ENCODE results near the gene KCTD2. TPM values are rescaled to one million over a fixed set of nuclear protein-coding genes. Genes with fewer than 3 reads are reported as not detected.

The KCTD2 gene
- total RNA-seq, 1 donor from 2014 or later, result 22.3 TPM

DNA sequence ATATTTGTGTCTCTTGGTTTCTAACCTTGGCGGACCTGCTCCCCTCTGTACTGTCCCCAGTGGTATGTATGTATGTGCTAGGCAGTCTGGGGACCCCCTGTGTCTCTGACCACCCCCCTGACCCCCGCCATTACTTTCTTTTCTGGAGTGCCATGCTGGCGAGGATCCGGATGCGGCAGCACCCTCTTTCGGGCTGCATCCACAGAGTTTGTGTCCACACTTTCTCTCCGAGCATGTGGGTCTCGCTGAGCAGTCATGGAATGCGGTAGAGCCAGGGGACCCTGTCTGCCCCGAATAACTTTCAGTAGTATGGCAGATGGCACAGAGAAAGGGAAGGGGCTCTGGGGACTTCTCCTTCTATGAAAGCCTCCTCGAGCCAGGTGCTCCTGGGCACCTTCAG is 17.0 kb downstream of the KCTD2 start:
- H3K27ac Mint-ChIP-seq (ENCODE audit: unreplicated experiment), result no peak overlapping the region
- DNase-seq (ENCODE audit: extremely low spot score, unreplicated experiment), result no peak

GRCh38 chr17:75064460-75064859 is 17.4 kb downstream of the KCTD2 start:
- Mint-ChIP-seq H3K4me1 (ENCODE audit: unreplicated experiment) (peaks cover 10% of the 10 kb centered on the region), H3K36me3 (ENCODE audit: unreplicated experiment) (peaks cover 21% of the 10 kb centered on the region), H3K27me3 (ENCODE audit: unreplicated experiment) (no peaks in the 10 kb centered on the region), H3K9me3 (ENCODE audit: unreplicated experiment) (no peaks in the 10 kb centered on the region), H3K27ac (ENCODE audit: unreplicated experiment) (no peak overlapping the region), H3K4me3 (ENCODE audit: unreplicated experiment) (no peak overlapping the region)
- no peak for DNase-seq (ENCODE audit: extremely low spot score, unreplicated experiment)
- TF ChIP-seq, protein P1, sequence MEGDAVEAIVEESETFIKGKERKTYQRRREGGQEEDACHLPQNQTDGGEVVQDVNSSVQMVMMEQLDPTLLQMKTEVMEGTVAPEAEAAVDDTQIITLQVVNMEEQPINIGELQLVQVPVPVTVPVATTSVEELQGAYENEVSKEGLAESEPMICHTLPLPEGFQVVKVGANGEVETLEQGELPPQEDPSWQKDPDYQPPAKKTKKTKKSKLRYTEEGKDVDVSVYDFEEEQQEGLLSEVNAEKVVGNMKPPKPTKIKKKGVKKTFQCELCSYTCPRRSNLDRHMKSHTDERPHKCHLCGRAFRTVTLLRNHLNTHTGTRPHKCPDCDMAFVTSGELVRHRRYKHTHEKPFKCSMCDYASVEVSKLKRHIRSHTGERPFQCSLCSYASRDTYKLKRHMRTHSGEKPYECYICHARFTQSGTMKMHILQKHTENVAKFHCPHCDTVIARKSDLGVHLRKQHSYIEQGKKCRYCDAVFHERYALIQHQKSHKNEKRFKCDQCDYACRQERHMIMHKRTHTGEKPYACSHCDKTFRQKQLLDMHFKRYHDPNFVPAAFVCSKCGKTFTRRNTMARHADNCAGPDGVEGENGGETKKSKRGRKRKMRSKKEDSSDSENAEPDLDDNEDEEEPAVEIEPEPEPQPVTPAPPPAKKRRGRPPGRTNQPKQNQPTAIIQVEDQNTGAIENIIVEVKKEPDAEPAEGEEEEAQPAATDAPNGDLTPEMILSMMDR (IDR thresholded peaks at IDR 0.05), result no peak

More for the DNA sequence above, 17.0 kb downstream of the KCTD2 start:
- Mint-ChIP-seq H3K27me3 (ENCODE audit: unreplicated experiment) (no peaks in the 10 kb centered on the region), H3K36me3 (ENCODE audit: unreplicated experiment) (peaks cover 21% of the 10 kb centered on the region), H3K4me3 (ENCODE audit: unreplicated experiment) (no peak overlapping the region), H3K4me1 (ENCODE audit: unreplicated experiment) (peaks cover 12% of the 10 kb centered on the region), H3K9me3 (ENCODE audit: unreplicated experiment) (no peaks in the 10 kb centered on the region)
- TF ChIP-seq, protein P1 (IDR thresholded peaks at IDR 0.05), result no peak

GRCh38 chr17:75064867-75065561 is 18.0 kb downstream of the KCTD2 start:
- H3K27me3 Mint-ChIP-seq (ENCODE audit: unreplicated experiment), result no peaks in the 10 kb centered on the region
- TF ChIP-seq, protein P1 (IDR thresholded peaks at IDR 0.05), result no peak
- H3K36me3 Mint-ChIP-seq (ENCODE audit: unreplicated experiment), result peaks cover 21% of the 10 kb centered on the region
- H3K4me3 Mint-ChIP-seq (ENCODE audit: unreplicated experiment), result no peak overlapping the region
- peaks cover 5% of the 10 kb centered on the region for H3K4me1 Mint-ChIP-seq (ENCODE audit: unreplicated experiment)
- peak overlapping the region; percentile 27 for H3K27ac Mint-ChIP-seq (ENCODE audit: unreplicated experiment)
- no peak for DNase-seq (ENCODE audit: extremely low spot score, unreplicated experiment)
- H3K9me3 Mint-ChIP-seq (ENCODE audit: unreplicated experiment), result no peaks in the 10 kb centered on the region

- TF ChIP-seq, protein P1 (IDR thresholded peaks at IDR 0.05), result no peak
- no peaks in the 10 kb centered on the region for H3K27me3 Mint-ChIP-seq (ENCODE audit: unreplicated experiment)
- H3K4me1 Mint-ChIP-seq (ENCODE audit: unreplicated experiment), result peaks cover 2% of the 10 kb centered on the region
- DNase-seq (ENCODE audit: extremely low spot score, unreplicated experiment), result no peak
- H3K27ac Mint-ChIP-seq (ENCODE audit: unreplicated experiment), result no peak overlapping the region
- H3K36me3 Mint-ChIP-seq (ENCODE audit: unreplicated experiment), result peaks cover 21% of the 10 kb centered on the region
- H3K9me3 Mint-ChIP-seq (ENCODE audit: unreplicated experiment), result no peaks in the 10 kb centered on the region
- no peak overlapping the region for H3K4me3 Mint-ChIP-seq (ENCODE audit: unreplicated experiment)
Measured at GRCh38 chr17:75065562-75066151, 18.6 kb downstream of the KCTD2 start.

DNA sequence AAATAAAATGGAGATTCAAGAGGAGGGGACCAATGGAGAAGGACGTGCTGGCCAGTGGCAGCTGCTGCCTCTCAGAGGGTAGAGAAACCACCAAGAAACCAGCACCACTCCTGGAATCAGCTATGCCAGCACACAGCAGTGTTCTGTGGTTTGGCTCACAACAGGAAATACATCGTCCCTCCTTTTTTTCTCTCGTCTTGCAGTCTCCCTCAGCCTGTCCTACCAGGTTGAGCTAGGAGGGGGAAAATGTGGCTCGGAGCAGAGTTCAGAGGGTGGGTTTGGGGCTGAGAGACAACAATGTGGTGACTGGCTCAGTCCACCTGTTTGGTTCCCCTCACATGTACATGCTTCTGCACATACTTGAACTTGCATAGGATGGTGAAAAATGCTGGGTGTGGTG is 20.8 kb downstream of the KCTD2 start:
- Mint-ChIP-seq H3K27me3 (ENCODE audit: unreplicated experiment) (no peaks in the 10 kb centered on the region), H3K27ac (ENCODE audit: unreplicated experiment) (no peak overlapping the region), H3K4me3 (ENCODE audit: unreplicated experiment) (no peak overlapping the region), H3K36me3 (ENCODE audit: unreplicated experiment) (peaks cover 13% of the 10 kb centered on the region), H3K4me1 (ENCODE audit: unreplicated experiment) (peaks cover 2% of the 10 kb centered on the region), H3K9me3 (ENCODE audit: unreplicated experiment) (no peaks in the 10 kb centered on the region)
- TF ChIP-seq, protein P1 (IDR thresholded peaks at IDR 0.05), result no peak
- DNase-seq (ENCODE audit: extremely low spot score, unreplicated experiment), result no peak
